ENCODE data around the gene IGSF9B.

Gene IGSF9B

DNA sequence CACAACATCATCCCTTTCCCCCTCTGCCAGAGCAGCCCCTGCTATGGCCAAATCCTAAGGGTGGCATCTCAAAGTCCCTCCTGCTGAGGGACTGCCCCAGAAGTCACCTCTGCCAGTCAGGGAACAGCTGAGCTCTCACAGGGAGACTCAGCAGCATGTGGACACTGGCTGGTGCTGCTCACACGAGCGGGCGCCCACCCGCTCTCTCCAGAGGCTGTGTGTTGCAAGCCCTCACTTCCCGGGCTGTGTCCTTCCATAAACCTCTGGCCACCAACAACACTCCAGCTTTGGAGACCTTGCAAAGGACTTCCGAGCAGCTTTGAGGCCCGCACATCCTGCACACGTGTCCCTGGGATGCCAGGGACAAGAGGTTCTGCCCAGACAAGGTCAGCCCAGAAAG is 2.8 kb downstream of the IGSF9B start:
- Histone ChIP-seq H3K9ac (ENCODE audit: low read length) (no peak overlapping the region), H3K27ac (ENCODE audit: low read depth, low read length) (no peak overlapping the region), H3F3A (ENCODE audit: insufficient read depth) (no peaks in the 10 kb centered on the region), H3K79me2 (ENCODE audit: insufficient read depth, low read length) (no peaks in the 10 kb centered on the region), H2AFZ (ENCODE audit: low read depth, low read length, severe bottlenecking) (no peak overlapping the region), H3K27me3 (ENCODE audit: low read length) (no peaks in the 10 kb centered on the region), H3K9me2 (replicated peaks; ENCODE audit: insufficient read depth, low read length) (no peaks in the 10 kb centered on the region), H3K4me3 (ENCODE audit: insufficient read depth, low read length, poor library complexity, severe bottlenecking) (no peak overlapping the region), H3K36me3 (ENCODE audit: low read length) (no peaks in the 10 kb centered on the region), H3K9me3 (ENCODE audit: insufficient read depth, low read length) (no peaks in the 10 kb centered on the region), H4K20me1 (ENCODE audit: low read depth, low read length) (no peaks in the 10 kb centered on the region), H3K4me2 (ENCODE audit: low read depth, low read length, poor library complexity, severe bottlenecking) (no peak overlapping the region)
- TF ChIP-seq, protein P1, sequence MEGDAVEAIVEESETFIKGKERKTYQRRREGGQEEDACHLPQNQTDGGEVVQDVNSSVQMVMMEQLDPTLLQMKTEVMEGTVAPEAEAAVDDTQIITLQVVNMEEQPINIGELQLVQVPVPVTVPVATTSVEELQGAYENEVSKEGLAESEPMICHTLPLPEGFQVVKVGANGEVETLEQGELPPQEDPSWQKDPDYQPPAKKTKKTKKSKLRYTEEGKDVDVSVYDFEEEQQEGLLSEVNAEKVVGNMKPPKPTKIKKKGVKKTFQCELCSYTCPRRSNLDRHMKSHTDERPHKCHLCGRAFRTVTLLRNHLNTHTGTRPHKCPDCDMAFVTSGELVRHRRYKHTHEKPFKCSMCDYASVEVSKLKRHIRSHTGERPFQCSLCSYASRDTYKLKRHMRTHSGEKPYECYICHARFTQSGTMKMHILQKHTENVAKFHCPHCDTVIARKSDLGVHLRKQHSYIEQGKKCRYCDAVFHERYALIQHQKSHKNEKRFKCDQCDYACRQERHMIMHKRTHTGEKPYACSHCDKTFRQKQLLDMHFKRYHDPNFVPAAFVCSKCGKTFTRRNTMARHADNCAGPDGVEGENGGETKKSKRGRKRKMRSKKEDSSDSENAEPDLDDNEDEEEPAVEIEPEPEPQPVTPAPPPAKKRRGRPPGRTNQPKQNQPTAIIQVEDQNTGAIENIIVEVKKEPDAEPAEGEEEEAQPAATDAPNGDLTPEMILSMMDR (IDR thresholded peaks at IDR 0.05; ENCODE audit: insufficient read depth, low read length, poor library complexity, severe bottlenecking), result no peak
- TF ChIP-seq EZH2phosphoT487 (conservative IDR thresholded peaks at IDR 0.05; ENCODE audit: low read length), result no peak

DNA sequence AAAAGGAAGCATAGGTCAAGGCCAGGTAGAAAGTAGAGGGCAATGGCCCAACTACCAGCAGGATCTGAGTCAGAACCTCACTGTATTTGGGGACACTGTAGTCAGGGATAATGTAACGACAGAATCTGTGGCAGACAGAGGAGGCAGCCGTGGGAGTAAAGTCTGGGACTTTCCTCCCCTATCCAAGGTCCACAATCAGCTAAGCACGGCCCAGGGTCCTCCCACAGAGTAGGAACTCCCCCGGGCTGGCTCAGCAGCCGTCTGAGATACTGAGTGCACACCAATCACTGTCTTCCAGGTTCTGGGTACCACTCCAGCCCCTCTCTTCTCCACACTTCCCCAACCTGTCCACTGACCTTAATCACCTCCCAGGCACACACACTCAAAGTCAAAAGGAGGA is 3.2 kb downstream of the IGSF9B start:
- H3K4me3 ChIP-seq (ENCODE audit: insufficient read depth, low read length, poor library complexity, severe bottlenecking), result no peak overlapping the region
- no peak overlapping the region for H3K9ac ChIP-seq (ENCODE audit: low read length)

DNA sequence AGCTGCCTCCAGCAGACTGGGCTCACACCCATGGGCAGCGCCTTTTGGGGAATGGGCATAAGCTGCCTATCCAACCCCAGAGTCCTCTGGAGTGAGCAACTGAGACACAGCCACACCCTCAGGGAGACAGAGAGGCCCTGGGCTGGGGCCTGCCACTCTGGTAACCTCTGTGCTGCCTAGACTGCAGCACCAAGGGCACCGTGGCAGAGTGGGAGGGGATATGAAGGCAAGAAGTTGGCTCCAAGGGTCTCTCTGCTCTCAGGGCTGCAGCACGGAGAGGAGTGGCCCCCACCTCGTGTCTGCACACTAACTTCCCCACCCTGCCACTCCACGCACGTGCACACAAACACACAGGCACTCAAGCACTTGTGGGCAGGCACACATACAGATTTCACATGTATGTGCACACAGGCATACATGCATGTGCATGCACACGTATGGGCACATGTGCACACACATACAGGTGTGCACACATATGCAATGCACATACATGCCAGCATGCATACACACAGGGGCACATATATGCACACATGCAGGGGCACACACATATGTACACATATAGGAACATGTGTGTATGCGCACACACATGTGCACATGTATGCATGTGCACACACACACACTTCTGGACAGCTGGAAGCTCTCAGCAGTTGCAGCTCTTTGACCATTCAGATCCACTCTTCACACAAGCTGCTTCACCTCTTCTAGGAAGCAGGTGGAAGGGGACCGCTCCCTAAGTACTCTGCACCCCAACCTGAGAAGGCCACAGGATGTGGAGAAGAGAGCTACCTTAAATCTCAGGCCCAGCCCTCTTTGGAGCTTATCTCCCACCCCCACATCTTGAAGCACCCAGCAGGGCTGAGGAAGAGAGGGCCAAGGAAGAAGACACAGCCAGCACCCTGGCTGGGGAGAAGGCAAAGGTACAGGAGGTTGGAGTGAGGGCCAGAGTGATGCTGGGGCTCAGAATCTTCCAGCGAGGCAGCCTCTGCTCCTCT is 4.3 kb downstream of the IGSF9B start:
- Histone ChIP-seq H3K9me3 (ENCODE audit: insufficient read depth, low read length) (no peaks in the 10 kb centered on the region), H3K4me3 (ENCODE audit: insufficient read depth, low read length, poor library complexity, severe bottlenecking) (no peak overlapping the region), H3F3A (ENCODE audit: insufficient read depth) (no peaks in the 10 kb centered on the region), H3K36me3 (ENCODE audit: low read length) (no peaks in the 10 kb centered on the region), H3K27me3 (ENCODE audit: low read length) (no peaks in the 10 kb centered on the region), H4K20me1 (ENCODE audit: low read depth, low read length) (no peaks in the 10 kb centered on the region), H3K9me2 (replicated peaks; ENCODE audit: insufficient read depth, low read length) (no peaks in the 10 kb centered on the region), H3K79me2 (ENCODE audit: insufficient read depth, low read length) (no peaks in the 10 kb centered on the region), H3K27ac (ENCODE audit: low read depth, low read length) (no peak overlapping the region), H3K9ac (ENCODE audit: low read length) (no peak overlapping the region), H2AFZ (ENCODE audit: low read depth, low read length, severe bottlenecking) (no peak overlapping the region), H3K4me2 (ENCODE audit: low read depth, low read length, poor library complexity, severe bottlenecking) (no peak overlapping the region)
- TF ChIP-seq, protein P1 (IDR thresholded peaks at IDR 0.05; ENCODE audit: insufficient read depth, low read length, poor library complexity, severe bottlenecking), result no peak
- TF ChIP-seq EZH2phosphoT487 (conservative IDR thresholded peaks at IDR 0.05; ENCODE audit: low read length), result no peak

More for the DNA sequence above, 3.2 kb downstream of the IGSF9B start:
- Histone ChIP-seq H4K20me1 (ENCODE audit: low read depth, low read length) (no peaks in the 10 kb centered on the region), H3K36me3 (ENCODE audit: low read length) (no peaks in the 10 kb centered on the region), H2AFZ (ENCODE audit: low read depth, low read length, severe bottlenecking) (no peak overlapping the region), H3K9me3 (ENCODE audit: insufficient read depth, low read length) (no peaks in the 10 kb centered on the region), H3K4me2 (ENCODE audit: low read depth, low read length, poor library complexity, severe bottlenecking) (no peak overlapping the region), H3K27me3 (ENCODE audit: low read length) (no peaks in the 10 kb centered on the region), H3K9me2 (replicated peaks; ENCODE audit: insufficient read depth, low read length) (no peaks in the 10 kb centered on the region), H3K27ac (ENCODE audit: low read depth, low read length) (no peak overlapping the region), H3K79me2 (ENCODE audit: insufficient read depth, low read length) (no peaks in the 10 kb centered on the region), H3F3A (ENCODE audit: insufficient read depth) (no peaks in the 10 kb centered on the region)
- no peak for TF ChIP-seq EZH2phosphoT487 (conservative IDR thresholded peaks at IDR 0.05; ENCODE audit: low read length)
- TF ChIP-seq, protein P1 (IDR thresholded peaks at IDR 0.05; ENCODE audit: insufficient read depth, low read length, poor library complexity, severe bottlenecking), result no peak
